ENCODE data around the gene UNC13C.

The UNC13C gene

GRCh38 chr15:54345827-54346226 is 367.6 kb downstream of the UNC13C start:
- Histone ChIP-seq H2AK5ac (ENCODE audit: low read length) (no peak overlapping the region), H3K27ac (ENCODE audit: low read depth, low read length) (no peak overlapping the region), H3K79me1 (ENCODE audit: low read length) (no peaks in the 10 kb centered on the region), H3K18ac (ENCODE audit: low read length) (no peak overlapping the region), H3K79me2 (ENCODE audit: control insufficient read depth, insufficient read depth, low read length, poor library complexity) (no peaks in the 10 kb centered on the region), H3K27me3 (ENCODE audit: insufficient read depth, low read length) (no peaks in the 10 kb centered on the region), H3K36me3 (ENCODE audit: control insufficient read depth in 1 of 2, insufficient read depth in 2 of 2, low read length in 2 of 2) (no peaks in the 10 kb centered on the region), H2BK5ac (ENCODE audit: low read depth, low read length, poor library complexity) (no peak overlapping the region), H4K12ac (ENCODE audit: low read depth, low read length) (no peak overlapping the region), H3K23ac (ENCODE audit: low read length) (no peak overlapping the region), H3K4ac (ENCODE audit: low read depth, low read length) (no peak overlapping the region), H2BK120ac (ENCODE audit: insufficient read depth, low read length, poor library complexity) (no peak overlapping the region), H3K4me2 (ENCODE audit: low read length) (no peak overlapping the region), H3K4me3 (ENCODE audit: low read depth, low read length) (no peak overlapping the region), H2BK12ac (ENCODE audit: low read length) (no peak overlapping the region), H3K14ac (ENCODE audit: low read length) (no peak overlapping the region), H3K9me3 (ENCODE audit: insufficient read depth, low read depth, low read length) (no peaks in the 10 kb centered on the region), H3K4me1 (ENCODE audit: control insufficient read depth in 1 of 2, insufficient read depth in 2 of 2, low read length in 2 of 2) (no peaks in the 10 kb centered on the region), H3K9ac (ENCODE audit: low read length) (no peak overlapping the region), H4K8ac (ENCODE audit: low read depth, low read length) (no peak overlapping the region), H4K91ac (ENCODE audit: low read depth, low read length) (no peak overlapping the region), H2AFZ (ENCODE audit: insufficient read depth, low read length, poor library complexity) (no peak overlapping the region)
- DNase-seq = no peak
- no CpG with 5 or more reads among the region's 7 CpGs for WGBS (ENCODE audit: extremely low coverage, insufficient coverage, insufficient read length)

GRCh38 chr15:54347082-54347827 is 369.0 kb downstream of the UNC13C start:
- Histone ChIP-seq H4K8ac (ENCODE audit: low read depth, low read length) (no peak overlapping the region), H3K18ac (ENCODE audit: low read length) (no peak overlapping the region), H3K9me3 (ENCODE audit: insufficient read depth, low read depth, low read length) (no peaks in the 10 kb centered on the region), H2BK5ac (ENCODE audit: low read depth, low read length, poor library complexity) (no peak overlapping the region), H2BK120ac (ENCODE audit: insufficient read depth, low read length, poor library complexity) (no peak overlapping the region), H3K4me1 (ENCODE audit: control insufficient read depth in 1 of 2, insufficient read depth in 2 of 2, low read length in 2 of 2) (no peaks in the 10 kb centered on the region), H3K27me3 (ENCODE audit: insufficient read depth, low read length) (no peaks in the 10 kb centered on the region), H3K4me3 (ENCODE audit: low read depth, low read length) (no peak overlapping the region), H2BK12ac (ENCODE audit: low read length) (no peak overlapping the region), H3K14ac (ENCODE audit: low read length) (no peak overlapping the region), H3K4me2 (ENCODE audit: low read length) (no peak overlapping the region), H4K91ac (ENCODE audit: low read depth, low read length) (no peak overlapping the region), H3K27ac (ENCODE audit: low read depth, low read length) (no peak overlapping the region), H4K12ac (ENCODE audit: low read depth, low read length) (no peak overlapping the region), H2AFZ (ENCODE audit: insufficient read depth, low read length, poor library complexity) (no peak overlapping the region), H3K79me2 (ENCODE audit: control insufficient read depth, insufficient read depth, low read length, poor library complexity) (no peaks in the 10 kb centered on the region), H3K79me1 (ENCODE audit: low read length) (no peaks in the 10 kb centered on the region), H2AK5ac (ENCODE audit: low read length) (no peak overlapping the region), H3K23ac (ENCODE audit: low read length) (no peak overlapping the region), H3K9ac (ENCODE audit: low read length) (no peak overlapping the region), H3K36me3 (ENCODE audit: control insufficient read depth in 1 of 2, insufficient read depth in 2 of 2, low read length in 2 of 2) (no peaks in the 10 kb centered on the region), H3K4ac (ENCODE audit: low read depth, low read length) (no peak overlapping the region)
- no CpG with 5 or more reads among the region's 3 CpGs for WGBS (ENCODE audit: extremely low coverage, insufficient coverage, insufficient read length)
- no peak for DNase-seq

GRCh38 chr15:54353726-54354125 is 375.5 kb downstream of the UNC13C start:
- Histone ChIP-seq H2BK5ac (ENCODE audit: low read depth, low read length, poor library complexity) (no peak overlapping the region), H3K14ac (ENCODE audit: low read length) (no peak overlapping the region), H3K79me2 (ENCODE audit: control insufficient read depth, insufficient read depth, low read length, poor library complexity) (no peaks in the 10 kb centered on the region), H4K91ac (ENCODE audit: low read depth, low read length) (no peak overlapping the region), H2AK5ac (ENCODE audit: low read length) (no peak overlapping the region), H3K4me2 (ENCODE audit: low read length) (no peak overlapping the region), H3K4me3 (ENCODE audit: low read depth, low read length) (no peak overlapping the region), H3K36me3 (ENCODE audit: control insufficient read depth in 1 of 2, insufficient read depth in 2 of 2, low read length in 2 of 2) (no peaks in the 10 kb centered on the region), H2AFZ (ENCODE audit: insufficient read depth, low read length, poor library complexity) (no peak overlapping the region), H3K9me3 (ENCODE audit: insufficient read depth, low read depth, low read length) (no peaks in the 10 kb centered on the region), H3K4me1 (ENCODE audit: control insufficient read depth in 1 of 2, insufficient read depth in 2 of 2, low read length in 2 of 2) (no peaks in the 10 kb centered on the region), H3K9ac (ENCODE audit: low read length) (no peak overlapping the region), H2BK12ac (ENCODE audit: low read length) (no peak overlapping the region), H2BK120ac (ENCODE audit: insufficient read depth, low read length, poor library complexity) (no peak overlapping the region), H3K27ac (ENCODE audit: low read depth, low read length) (no peak overlapping the region), H3K18ac (ENCODE audit: low read length) (no peak overlapping the region), H4K12ac (ENCODE audit: low read depth, low read length) (no peak overlapping the region), H4K8ac (ENCODE audit: low read depth, low read length) (no peak overlapping the region), H3K23ac (ENCODE audit: low read length) (no peak overlapping the region), H3K27me3 (ENCODE audit: insufficient read depth, low read length) (no peaks in the 10 kb centered on the region), H3K79me1 (ENCODE audit: low read length) (no peaks in the 10 kb centered on the region), H3K4ac (ENCODE audit: low read depth, low read length) (no peak overlapping the region)
- DNase-seq = no peak
- WGBS (ENCODE audit: extremely low coverage, insufficient coverage, insufficient read length) = no CpG with 5 or more reads among the region's 2 CpGs

GRCh38 chr15:54354341-54354740 is 376.1 kb downstream of the UNC13C start:
- H2BK12ac ChIP-seq (ENCODE audit: low read length) = no peak overlapping the region
- no peak overlapping the region for H2BK5ac ChIP-seq (ENCODE audit: low read depth, low read length, poor library complexity)
- no peak overlapping the region for H3K23ac ChIP-seq (ENCODE audit: low read length)
- H4K91ac ChIP-seq (ENCODE audit: low read depth, low read length) = no peak overlapping the region
- no peaks in the 10 kb centered on the region for H3K36me3 ChIP-seq (ENCODE audit: control insufficient read depth in 1 of 2, insufficient read depth in 2 of 2, low read length in 2 of 2)
- H2AK5ac ChIP-seq (ENCODE audit: low read length) = no peak overlapping the region
- no peak overlapping the region for H3K18ac ChIP-seq (ENCODE audit: low read length)
- no peaks in the 10 kb centered on the region for H3K27me3 ChIP-seq (ENCODE audit: insufficient read depth, low read length)
- H3K9me3 ChIP-seq (ENCODE audit: insufficient read depth, low read depth, low read length) = no peaks in the 10 kb centered on the region
- no CpG with 5 or more reads among the region's 1 CpG for WGBS (ENCODE audit: extremely low coverage, insufficient coverage, insufficient read length)
- no peak overlapping the region for H3K14ac ChIP-seq (ENCODE audit: low read length)
- no peak overlapping the region for H4K12ac ChIP-seq (ENCODE audit: low read depth, low read length)
- no peak overlapping the region for H3K4me3 ChIP-seq (ENCODE audit: low read depth, low read length)
- DNase-seq = no peak
- no peak overlapping the region for H3K4me2 ChIP-seq (ENCODE audit: low read length)
- no peaks in the 10 kb centered on the region for H3K79me2 ChIP-seq (ENCODE audit: control insufficient read depth, insufficient read depth, low read length, poor library complexity)
- no peak overlapping the region for H3K27ac ChIP-seq (ENCODE audit: low read depth, low read length)
- H4K8ac ChIP-seq (ENCODE audit: low read depth, low read length) = no peak overlapping the region
- H2AFZ ChIP-seq (ENCODE audit: insufficient read depth, low read length, poor library complexity) = no peak overlapping the region
- no peak overlapping the region for H3K4ac ChIP-seq (ENCODE audit: low read depth, low read length)
- H3K4me1 ChIP-seq (ENCODE audit: control insufficient read depth in 1 of 2, insufficient read depth in 2 of 2, low read length in 2 of 2) = no peaks in the 10 kb centered on the region
- no peaks in the 10 kb centered on the region for H3K79me1 ChIP-seq (ENCODE audit: low read length)
- no peak overlapping the region for H3K9ac ChIP-seq (ENCODE audit: low read length)
- no peak overlapping the region for H2BK120ac ChIP-seq (ENCODE audit: insufficient read depth, low read length, poor library complexity)

Data from trophoblast cell (in vitro differentiated cells and primary cell).